Astrocyte (in vitro differentiated cells and primary cell): Measurements from ENCODE around the gene ZNF256. TPM values are rescaled to one million over a fixed set of nuclear protein-coding genes. Genes with fewer than 3 reads are reported as not detected.

Experiments used
- DNase-seq: peaks from one replicate; pipeline ENCODE4 v3.0.0-alpha.2; 2010; ENCODE audit warnings: low read depth
- FAIRE-seq: peaks from 2 replicates; lab custom pipeline; 2011; peaks lifted over from hg19 to GRCh38; lab: Jason Lieb, UNC
- H2AFZ ChIP-seq: 2 replicates; pipeline ENCODE4 v1.6.0; 2012; ENCODE audit warnings: low read depth, low read length, inconsistent platforms
- H3K27ac ChIP-seq: 2 replicates; pipeline ENCODE4 v1.5.1; 2011; ENCODE audit warnings: low read depth, low read length, inconsistent platforms
- H3K27me3 ChIP-seq: 2 replicates; pipeline ENCODE4 v1.6.0; 2011; ENCODE audit warnings: low read length, inconsistent platforms; ENCODE audit not compliant: insufficient read depth
- H3K36me3 ChIP-seq: 2 replicates; pipeline ENCODE4 v1.5.1; 2011; ENCODE audit warnings: low read length, inconsistent platforms; ENCODE audit not compliant: insufficient read depth
- H3K4me1 ChIP-seq: 2 replicates; pipeline ENCODE4 v1.5.1; 2011; ENCODE audit warnings: low read length, inconsistent platforms; ENCODE audit not compliant: insufficient read depth
- H3K4me2 ChIP-seq: 2 replicates; pipeline ENCODE4 v1.6.0; 2012; ENCODE audit warnings: low read length, inconsistent platforms
- H3K4me3 ChIP-seq: 2 replicates; pipeline ENCODE4 v1.5.1; 2011; ENCODE audit warnings: low read depth, mild to moderate bottlenecking, low read length, inconsistent platforms; ENCODE audit not compliant: insufficient read depth
- H3K79me2 ChIP-seq: 2 replicates; pipeline ENCODE4 v1.6.0; 2012; ENCODE audit warnings: mild to moderate bottlenecking, low read length, inconsistent platforms; ENCODE audit not compliant: insufficient read depth
- H3K9ac ChIP-seq: 2 replicates; pipeline ENCODE4 v1.6.0; 2012; ENCODE audit warnings: mild to moderate bottlenecking, low read length, inconsistent platforms
- H3K9me3 ChIP-seq: 2 replicates; pipeline ENCODE4 v1.5.1; 2012; ENCODE audit warnings: low read depth, mild to moderate bottlenecking, low read length, inconsistent platforms; ENCODE audit not compliant: insufficient read depth
- H4K20me1 ChIP-seq: 2 replicates; pipeline ENCODE4 v1.6.0; 2012; ENCODE audit warnings: low read length, inconsistent platforms; ENCODE audit not compliant: insufficient read depth
- H3K27ac Mint-ChIP-seq: one replicate; pipeline ENCODE4 v1.8.0; 2021; ENCODE audit warnings: mild to moderate bottlenecking, mixed read lengths; ENCODE audit not compliant: unreplicated experiment
- H3K27me3 Mint-ChIP-seq: one replicate; pipeline ENCODE4 v1.8.0; 2021; ENCODE audit warnings: low read depth, mixed read lengths; ENCODE audit not compliant: unreplicated experiment
- H3K36me3 Mint-ChIP-seq: one replicate; pipeline ENCODE4 v1.8.0; 2021; ENCODE audit warnings: low read depth, mixed read lengths; ENCODE audit not compliant: unreplicated experiment
- H3K4me1 Mint-ChIP-seq: one replicate; pipeline ENCODE4 v1.8.0; 2021; ENCODE audit warnings: low read depth, mixed read lengths; ENCODE audit not compliant: unreplicated experiment
- H3K4me3 Mint-ChIP-seq: one replicate; pipeline ENCODE4 v1.8.0; 2021; ENCODE audit warnings: mild to moderate bottlenecking, moderate library complexity, mixed read lengths; ENCODE audit not compliant: unreplicated experiment
- H3K9me3 Mint-ChIP-seq: one replicate; pipeline ENCODE4 v1.8.0; 2021; ENCODE audit warnings: mild to moderate bottlenecking, mixed read lengths; ENCODE audit not compliant: unreplicated experiment
- CTCF ChIP-seq: IDR thresholded peaks from 2 replicates; pipeline ENCODE4 v1.5.1; 2011; ENCODE audit warnings: low read depth, mild to moderate bottlenecking, inconsistent platforms, low read length, moderate library complexity; ENCODE audit not compliant: insufficient read depth
- EZH2 ChIP-seq: IDR thresholded peaks from 2 replicates; pipeline ENCODE4 v1.6.1; 2012; ENCODE audit warnings: mild to moderate bottlenecking, low read length, inconsistent platforms; ENCODE audit not compliant: insufficient read depth
- total RNA-seq: library from RNA; stranded (reverse); gene quantifications from 2 replicates; pipeline ENCODE4 v1.2.1, GENCODE V29; 2021

The ZNF256 gene
- total RNA-seq, 1 donor from 2014 or later: 7.1 TPM

GRCh38 chr19:57907394-57907793, 40.1 kb downstream of the ZNF256 start:
- no peak overlapping the region for H3K9ac ChIP-seq
- H3K4me2 ChIP-seq: no peak overlapping the region
- H3K79me2 ChIP-seq: peaks cover 8% of the 10 kb centered on the region
- no peak overlapping the region for H3K27ac ChIP-seq
- H3K27ac Mint-ChIP-seq: no peak overlapping the region
- H3K36me3 Mint-ChIP-seq: peaks cover 39% of the 10 kb centered on the region
- H3K9me3 ChIP-seq: peaks cover 29% of the 10 kb centered on the region
- H3K9me3 Mint-ChIP-seq: peaks cover 4% of the 10 kb centered on the region
- FAIRE-seq: no peak
- TF ChIP-seq CTCF: no peak
- no peak for TF ChIP-seq EZH2
- no peaks in the 10 kb centered on the region for H3K4me1 ChIP-seq
- H3K36me3 ChIP-seq: peaks cover 23% of the 10 kb centered on the region
- H4K20me1 ChIP-seq: no peaks in the 10 kb centered on the region
- H3K4me3 Mint-ChIP-seq: no peak overlapping the region
- no peak overlapping the region for H3K4me3 ChIP-seq
- DNase-seq: no peak
- peaks cover 6% of the 10 kb centered on the region for H3K4me1 Mint-ChIP-seq
- H3K27me3 ChIP-seq: no peaks in the 10 kb centered on the region
- H2AFZ ChIP-seq: no peak overlapping the region
- H3K27me3 Mint-ChIP-seq: no peaks in the 10 kb centered on the region

GRCh38 chr19:57905258-57905657, 42.2 kb downstream of the ZNF256 start:
- peaks cover 24% of the 10 kb centered on the region for H3K9me3 ChIP-seq
- H3K36me3 ChIP-seq: peaks cover 18% of the 10 kb centered on the region
- no peak overlapping the region for H3K4me3 ChIP-seq
- H3K4me1 ChIP-seq: no peaks in the 10 kb centered on the region
- peaks cover 7% of the 10 kb centered on the region for H3K4me1 Mint-ChIP-seq
- no peak overlapping the region for H3K4me3 Mint-ChIP-seq
- no peaks in the 10 kb centered on the region for H3K27me3 Mint-ChIP-seq
- FAIRE-seq (no peak), DNase-seq (no peak)
- H3K36me3 Mint-ChIP-seq: peaks cover 33% of the 10 kb centered on the region
- no peak overlapping the region for H3K4me2 ChIP-seq
- no peak overlapping the region for H3K27ac Mint-ChIP-seq
- TF ChIP-seq CTCF (no peak), EZH2 (no peak)
- H4K20me1 ChIP-seq: no peaks in the 10 kb centered on the region
- no peaks in the 10 kb centered on the region for H3K27me3 ChIP-seq
- H3K9me3 Mint-ChIP-seq: peaks cover 2% of the 10 kb centered on the region
- H2AFZ ChIP-seq: no peak overlapping the region
- H3K27ac ChIP-seq: no peak overlapping the region
- H3K79me2 ChIP-seq: peaks cover 4% of the 10 kb centered on the region
- H3K9ac ChIP-seq: no peak overlapping the region

GRCh38 chr19:57903618-57904184, 43.8 kb downstream of the ZNF256 start:
- Mint-ChIP-seq H3K4me3 (no peak overlapping the region), H3K4me1 (peaks cover 7% of the 10 kb centered on the region), H3K36me3 (peaks cover 28% of the 10 kb centered on the region), H3K27ac (no peak overlapping the region), H3K27me3 (no peaks in the 10 kb centered on the region), H3K9me3 (peaks cover 2% of the 10 kb centered on the region)
- no peak overlapping the region for H3K4me3 ChIP-seq
- no peaks in the 10 kb centered on the region for H4K20me1 ChIP-seq
- no peak overlapping the region for H2AFZ ChIP-seq
- no peak overlapping the region for H3K4me2 ChIP-seq
- H3K4me1 ChIP-seq: no peaks in the 10 kb centered on the region
- H3K36me3 ChIP-seq: peaks cover 13% of the 10 kb centered on the region
- no peak for DNase-seq
- H3K27me3 ChIP-seq: no peaks in the 10 kb centered on the region
- H3K9me3 ChIP-seq: peaks cover 20% of the 10 kb centered on the region
- peaks cover 4% of the 10 kb centered on the region for H3K79me2 ChIP-seq
- no peak overlapping the region for H3K9ac ChIP-seq
- no peak for FAIRE-seq
- no peak overlapping the region for H3K27ac ChIP-seq
- no peak for TF ChIP-seq EZH2
- no peak for TF ChIP-seq CTCF
